Muscle layer of duodenum (tissue), 2 donors: ENCODE results near the gene DOCK2.
"Not testable (repeated sequence)": the region's sequence is repeated elsewhere in the genome, so short reads cannot be mapped to it uniquely, and the experiment has no call there.

Source experiments
- H3K27ac ChIP-seq: one replicate; pipeline ENCODE4 v1.7.0; 2013; ENCODE audit warnings: mild to moderate bottlenecking, low read length
- H3K27me3 ChIP-seq: one replicate; pipeline ENCODE4 v1.7.0; 2013; ENCODE audit warnings: low read depth, mild to moderate bottlenecking, control low read depth, low read length
- H3K36me3 ChIP-seq, 2 donors: one replicate each; pipeline ENCODE4 v1.7.0; 2013; ENCODE audit warnings: low read length in 2 of 2, control low read depth in 1 of 2, mild to moderate bottlenecking in 1 of 2; ENCODE audit not compliant: insufficient read depth in 2 of 2, control insufficient read depth in 1 of 2
- H3K4me1 ChIP-seq, 2 donors: one replicate each; pipeline ENCODE4 v1.7.0; 2013; ENCODE audit warnings: low read length in 2 of 2, mild to moderate bottlenecking in 2 of 2, control low read depth in 1 of 2, moderate library complexity in 1 of 2; ENCODE audit not compliant: insufficient read depth in 2 of 2, control insufficient read depth in 1 of 2
- H3K4me3 ChIP-seq, 2 donors: one replicate each; pipeline ENCODE4 v1.7.0; 2013; ENCODE audit warnings: low read length in 2 of 2, low read depth in 1 of 2, mild to moderate bottlenecking in 1 of 2
- H3K9me3 ChIP-seq, 2 donors: one replicate each; pipeline ENCODE4 v1.7.0; 2013; ENCODE audit warnings: low read length in 2 of 2, control low read depth in 1 of 2, mild to moderate bottlenecking in 1 of 2; ENCODE audit not compliant: control insufficient read depth in 1 of 2
- donor health status: healthy.

The DOCK2 gene

GRCh38 chr5:169744336-169744735, 107.3 kb downstream of the DOCK2 start:
- Histone ChIP-seq H3K9me3 (no peaks in the 10 kb centered on the region), H3K27me3 (no peaks in the 10 kb centered on the region), H3K27ac (no peak overlapping the region), H3K4me3 (no peak overlapping the region), H3K36me3 (no peaks in the 10 kb centered on the region), H3K4me1 (no peaks in the 10 kb centered on the region)

DNA sequence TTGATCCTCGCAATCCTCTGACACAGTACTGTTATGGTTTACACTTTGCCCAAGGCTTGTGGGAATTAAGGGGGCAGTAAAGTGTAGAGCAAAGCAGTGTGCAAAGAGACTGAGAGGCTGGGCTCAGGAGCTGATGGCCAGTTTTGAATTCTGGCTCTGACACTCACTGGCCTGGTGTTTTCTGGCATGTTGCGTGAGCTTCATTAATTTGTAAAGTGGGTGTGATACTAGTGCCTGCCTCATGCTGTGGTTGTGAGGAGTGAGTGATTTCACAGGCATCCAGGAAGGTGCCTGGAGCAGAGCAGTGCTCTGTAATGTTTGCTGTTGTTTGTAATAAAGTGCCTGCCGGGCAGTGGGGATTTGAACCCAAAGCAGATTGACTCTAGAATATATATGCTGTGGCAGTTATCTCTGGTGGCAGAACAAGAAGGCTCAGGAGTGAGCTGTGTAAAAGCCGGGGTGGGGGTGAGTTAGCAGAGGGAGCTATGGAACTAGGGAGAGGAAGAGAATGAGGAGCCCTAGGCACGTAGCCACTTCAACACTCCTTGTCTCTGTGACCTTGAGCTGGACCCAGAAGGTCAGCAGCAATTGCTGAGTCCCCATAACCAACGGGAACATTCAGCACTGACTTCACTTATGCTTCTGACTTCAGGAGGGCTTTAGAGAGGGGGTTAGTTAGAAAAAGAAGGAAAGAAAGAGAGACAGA, 108.5 kb downstream of the DOCK2 start:
- Histone ChIP-seq H3K27me3 (no peaks in the 10 kb centered on the region), H3K36me3 (no peaks in the 10 kb centered on the region), H3K4me3 (no peak overlapping the region), H3K27ac (no peak overlapping the region), H3K9me3 (no peaks in the 10 kb centered on the region), H3K4me1 (no peaks in the 10 kb centered on the region)

DNA sequence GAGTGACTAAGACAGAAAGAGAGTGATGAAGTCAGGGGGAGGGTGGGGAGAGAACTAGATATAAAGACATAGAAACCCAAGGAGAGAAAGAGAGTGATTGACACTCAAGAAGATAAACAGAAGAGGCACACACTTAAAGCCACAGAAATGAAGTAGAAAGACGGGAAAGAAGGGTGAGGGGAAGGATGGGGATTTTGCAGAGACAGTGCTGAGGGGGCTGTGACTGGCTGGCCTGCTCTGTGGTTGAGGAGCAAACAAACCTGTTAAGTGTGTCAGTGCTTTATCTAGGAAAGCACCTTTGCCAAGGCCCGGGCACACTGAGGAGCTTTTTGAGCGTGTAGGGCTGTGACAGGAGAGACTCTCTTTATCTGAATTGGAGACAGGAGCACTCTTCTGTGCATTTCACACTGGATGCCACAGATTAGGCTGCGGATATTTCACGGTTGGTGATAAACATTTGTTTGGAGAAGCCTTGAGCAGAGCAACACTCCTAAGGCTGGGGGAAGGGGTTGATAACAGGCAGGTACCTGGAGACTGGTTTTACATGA, 109.1 kb downstream of the DOCK2 start:
- Histone ChIP-seq H3K4me3 (no peak overlapping the region), H3K27ac (no peak overlapping the region), H3K36me3 (no peaks in the 10 kb centered on the region), H3K9me3 (no peaks in the 10 kb centered on the region), H3K27me3 (no peaks in the 10 kb centered on the region), H3K4me1 (no peaks in the 10 kb centered on the region)

DNA sequence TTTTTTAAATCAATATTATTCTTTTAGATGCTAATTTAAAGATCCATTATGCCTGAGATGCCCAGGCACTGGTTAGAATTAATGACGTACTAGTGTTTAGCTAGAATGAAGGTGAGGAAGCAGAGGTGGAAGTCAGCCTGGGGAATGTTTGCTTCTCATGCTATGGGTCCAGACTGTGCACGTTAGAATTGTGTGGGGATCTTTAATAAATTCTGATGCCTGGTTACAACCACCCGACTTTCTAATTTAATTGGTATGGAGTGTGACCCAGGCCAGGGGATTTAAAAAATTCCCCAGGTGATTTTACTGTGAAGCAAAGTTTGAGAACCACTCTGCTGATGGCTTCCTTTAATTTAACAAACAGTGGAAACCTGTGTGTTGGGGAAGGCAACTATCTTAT, 111.1 kb downstream of the DOCK2 start:
- H3K4me3 ChIP-seq: no peak overlapping the region
- H3K27me3 ChIP-seq: no peaks in the 10 kb centered on the region
- no peaks in the 10 kb centered on the region for H3K36me3 ChIP-seq
- H3K9me3 ChIP-seq: no peaks in the 10 kb centered on the region
- H3K27ac ChIP-seq: no peak overlapping the region
- no peaks in the 10 kb centered on the region for H3K4me1 ChIP-seq

- no peaks in the 10 kb centered on the region for H3K9me3 ChIP-seq
- no peak overlapping the region for H3K27ac ChIP-seq
- no peaks in the 10 kb centered on the region for H3K36me3 ChIP-seq
- H3K4me1 ChIP-seq: no peaks in the 10 kb centered on the region
- H3K27me3 ChIP-seq: no peaks in the 10 kb centered on the region
- H3K4me3 ChIP-seq: no peak overlapping the region
Measured at GRCh38 chr5:169749295-169749694, 112.2 kb downstream of the DOCK2 start.

DNA sequence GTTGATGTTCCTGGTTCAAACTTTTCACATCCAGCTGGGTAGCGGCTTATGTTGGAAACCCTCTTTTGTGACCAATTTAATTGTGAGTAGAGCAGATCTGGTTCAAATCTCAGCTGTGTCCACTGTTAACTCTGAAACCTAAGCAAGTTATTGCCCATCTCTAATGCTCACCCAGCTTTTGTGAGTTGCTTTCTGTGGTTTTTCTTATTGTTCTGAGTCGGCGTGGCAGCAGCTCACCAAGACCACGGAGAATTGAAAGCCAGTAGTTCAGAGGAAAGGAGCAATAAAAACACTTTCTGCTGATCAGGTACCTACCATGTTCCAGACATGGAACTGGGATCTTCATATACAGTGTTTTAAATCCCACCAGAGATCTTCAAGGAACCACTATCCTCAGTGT, 114.4 kb downstream of the DOCK2 start:
- Histone ChIP-seq H3K4me1 (no peaks in the 10 kb centered on the region), H3K27ac (no peak overlapping the region), H3K36me3 (no peaks in the 10 kb centered on the region), H3K9me3 (no peaks in the 10 kb centered on the region), H3K4me3 (no peak overlapping the region), H3K27me3 (no peaks in the 10 kb centered on the region)

- not testable (repeated sequence) for H3K27me3 ChIP-seq, H3K9me3 ChIP-seq, H3K27ac ChIP-seq, H3K4me1 ChIP-seq, H3K36me3 ChIP-seq, H3K4me3 ChIP-seq
Measured at GRCh38 chr5:169752566-169752965, 115.5 kb downstream of the DOCK2 start.

DNA sequence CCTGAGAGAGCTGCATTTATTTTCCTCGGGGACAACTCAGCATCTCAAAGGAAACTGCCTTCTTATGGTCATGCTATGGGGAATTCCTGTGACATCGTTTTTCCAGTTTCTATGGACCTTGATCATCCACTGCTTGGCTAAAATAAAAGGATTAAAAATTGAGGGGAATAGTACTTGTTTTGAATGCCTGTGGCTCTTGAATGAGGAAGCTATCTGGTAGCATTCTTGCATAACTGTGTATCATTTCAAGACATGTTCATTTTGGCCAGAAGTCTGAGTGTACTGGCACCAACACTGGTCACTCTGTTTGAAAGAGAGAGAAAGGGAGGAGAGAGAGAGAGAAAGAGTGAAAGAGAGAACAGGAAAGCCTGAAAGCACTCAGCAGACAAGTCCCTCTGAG, 116.7 kb downstream of the DOCK2 start:
- Histone ChIP-seq H3K9me3 (no peaks in the 10 kb centered on the region), H3K36me3 (no peaks in the 10 kb centered on the region), H3K27me3 (no peaks in the 10 kb centered on the region), H3K4me3 (no peak overlapping the region), H3K4me1 (no peaks in the 10 kb centered on the region), H3K27ac (no peak overlapping the region)

- Histone ChIP-seq H3K36me3 (no peaks in the 10 kb centered on the region), H3K4me1 (no peaks in the 10 kb centered on the region), H3K27me3 (no peaks in the 10 kb centered on the region), H3K9me3 (no peaks in the 10 kb centered on the region), H3K4me3 (no peak overlapping the region), H3K27ac (no peak overlapping the region)
Measured at GRCh38 chr5:169754737-169755136, 117.7 kb downstream of the DOCK2 start.

DNA sequence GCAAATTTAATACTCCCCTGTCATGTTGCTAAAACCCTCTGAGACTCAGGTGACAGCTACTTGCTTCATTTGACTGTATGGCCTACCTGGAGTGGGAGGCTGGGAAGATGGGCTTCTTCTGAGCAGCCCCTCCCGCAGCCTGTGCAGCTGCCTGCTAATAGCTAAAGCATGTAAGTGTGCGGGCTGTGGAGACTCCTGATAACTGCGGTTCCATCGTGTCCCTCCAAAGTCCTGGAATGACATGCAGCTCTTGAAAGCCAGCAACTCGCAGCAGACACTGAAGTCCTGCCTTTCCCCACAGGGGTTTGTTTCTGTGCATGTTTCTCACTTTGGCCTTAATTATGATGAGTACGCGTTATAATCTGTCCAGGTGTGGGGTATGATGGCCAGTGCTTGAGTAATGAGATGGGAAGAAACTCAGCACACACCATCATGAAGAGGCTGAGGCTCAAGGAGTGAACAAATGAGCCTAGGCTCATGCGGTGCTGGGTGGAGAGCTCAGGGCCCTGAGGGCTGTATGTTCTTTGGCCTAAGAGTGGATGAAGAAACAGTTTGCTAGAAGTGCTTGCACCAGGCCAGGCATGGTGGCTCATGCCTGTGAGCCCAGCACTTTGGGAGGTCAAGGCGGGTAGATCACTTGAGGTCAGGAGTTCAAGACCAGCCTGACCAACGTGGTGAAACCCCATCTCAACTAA, 119.1 kb downstream of the DOCK2 start:
- Histone ChIP-seq H3K36me3 (no peaks in the 10 kb centered on the region), H3K27me3 (no peaks in the 10 kb centered on the region), H3K9me3 (no peaks in the 10 kb centered on the region), H3K27ac (no peak overlapping the region), H3K4me3 (no peak overlapping the region), H3K4me1 (no peaks in the 10 kb centered on the region)

DNA sequence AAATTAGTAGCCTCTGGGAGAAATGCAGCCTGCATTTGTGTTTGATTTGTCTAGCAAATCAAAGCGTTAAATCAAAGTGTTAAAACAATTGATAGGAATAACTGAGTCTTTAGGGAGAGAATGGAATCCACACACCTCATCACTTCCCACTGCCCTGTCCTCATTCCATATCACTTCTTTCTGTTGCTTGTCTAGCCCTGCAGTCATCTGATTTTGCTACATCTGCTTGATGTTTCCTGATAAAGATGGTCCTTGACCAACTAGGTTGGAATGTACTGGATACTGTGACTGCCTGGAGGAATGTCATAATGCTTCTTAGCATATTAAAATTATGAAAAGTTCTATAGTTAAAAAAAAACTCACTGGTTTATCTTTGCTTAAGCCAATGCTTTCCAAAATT, 119.9 kb downstream of the DOCK2 start:
- H3K27me3 ChIP-seq: no peaks in the 10 kb centered on the region
- H3K4me1 ChIP-seq: no peaks in the 10 kb centered on the region
- no peak overlapping the region for H3K4me3 ChIP-seq
- H3K9me3 ChIP-seq: no peaks in the 10 kb centered on the region
- no peaks in the 10 kb centered on the region for H3K36me3 ChIP-seq
- H3K27ac ChIP-seq: no peak overlapping the region
